Epithelial cell of esophagus (primary cell): Measurements from ENCODE around the gene OR10A7.

Experiments used
- DNase-seq: peaks from one replicate; pipeline ENCODE4 v3.0.0; 2010; ENCODE audit warnings: low read depth
- H3K4me3 ChIP-seq: 2 replicates; pipeline ENCODE4 v1.5.1; 2011; ENCODE audit warnings: mild to moderate bottlenecking, low read length, control low read depth
- CTCF ChIP-seq: IDR thresholded peaks from 2 replicates; pipeline ENCODE4 v1.5.1; 2011; ENCODE audit warnings: low read depth, mild to moderate bottlenecking, low read length, control low read depth, inconsistent platforms; ENCODE audit not compliant: insufficient read depth; ENCODE audit errors: missing control alignments

The OR10A7 gene

GRCh38 chr12:55194382-55194781 is 26.4 kb upstream of the OR10A7 start:
- no peak for DNase-seq
- no peak for TF ChIP-seq CTCF

GRCh38 chr12:55226523-55226922 is 5.7 kb downstream of the OR10A7 start:
- DNase-seq: no peak
- H3K4me3 ChIP-seq: no peak overlapping the region
- no peak for TF ChIP-seq CTCF

More at GRCh38 chr12:55194382-55194781, 26.4 kb upstream of the OR10A7 start:
- no peak overlapping the region for H3K4me3 ChIP-seq

GRCh38 chr12:55227643-55228042 is 6.8 kb downstream of the OR10A7 start:
- peak; percentile 12 for DNase-seq
- no peak overlapping the region for H3K4me3 ChIP-seq
- TF ChIP-seq CTCF: no peak

GRCh38 chr12:55244309-55244708 is 23.5 kb downstream of the OR10A7 start, which contains the start of gene OR6C74:
Gene OR6C74 (plus strand): TSS chr12:55244609. CDS start chr12:55247288, 2,679 bp downstream.
- no peak within 1 kb of the TSS for H3K4me3 ChIP-seq
- no peak for DNase-seq
- TF ChIP-seq CTCF: no peak

- no peak overlapping the region for H3K4me3 ChIP-seq
- DNase-seq: no peak
- TF ChIP-seq CTCF: no peak
These were observed 25.3 kb downstream of the OR10A7 start for GRCh38 chr12:55246159-55246558.

- DNase-seq: peak; percentile 10
- no peak overlapping the region for H3K4me3 ChIP-seq
- no peak for TF ChIP-seq CTCF
These were observed 30.1 kb downstream of the OR10A7 start for GRCh38 chr12:55250944-55251343.

GRCh38 chr12:55253281-55253680 is 32.5 kb downstream of the OR10A7 start:
- no peak overlapping the region for H3K4me3 ChIP-seq
- no peak for DNase-seq
- no peak for TF ChIP-seq CTCF
